PC-3 (cell line): ENCODE measurements around the gene CSHL1. TPM values are rescaled to one million over a fixed set of nuclear protein-coding genes. Genes with fewer than 3 reads are reported as not detected.
"Not testable (repeated sequence)": the region's sequence is repeated elsewhere in the genome, so short reads cannot be mapped to it uniquely, and the experiment has no call there.

Source experiments
- ATAC-seq: fragments of 200-7000 bp; cut with Tn5 transposase; 2 replicates; pipeline ENCODE4 v1.9.1; 2020; ENCODE audit warnings: mild to moderate bottlenecking, moderate library complexity
- BruUV-seq: library from RNA; stranded (reverse); fragments of 400-500 nt; replicated peaks from 2 replicates; lab custom pipeline; 2021; lab: Mats Ljungman, UMichigan
- CTCF ChIA-PET: fragments of 300-600 bp; sonication (Branson Sonifier 250); formaldehyde crosslinking; loops from one replicate; lab custom pipeline; 2022; ENCODE audit warnings: antibody characterized with exemption; lab: Charles Lee
- POLR2A ChIA-PET: fragments of 300-600 bp; sonication (Branson Sonifier 250); formaldehyde crosslinking; loops from one replicate; lab custom pipeline; 2022; ENCODE audit warnings: antibody characterized with exemption; ENCODE audit not compliant: unreplicated experiment; lab: Charles Lee
- DNase-seq: peaks from one replicate; pipeline ENCODE4 v3.0.0-alpha.2; 2015
- H2AFZ ChIP-seq: fragments of 300-600 bp; sonication (generic); 2 replicates; pipeline ENCODE4 v1.6.0; 2016; ENCODE audit warnings: antibody characterized with exemption, low read length
- H3F3A ChIP-seq: fragments of 300-600 bp; sonication (generic); one replicate; pipeline ENCODE4 v1.6.0; 2017; ENCODE audit warnings: antibody characterized with exemption, low read length, control low read depth, mild to moderate bottlenecking; ENCODE audit not compliant: unreplicated experiment
- H3K27ac ChIP-seq: fragments of 300-600 bp; sonication (generic); 2 replicates; pipeline ENCODE4 v1.5.1; 2016; ENCODE audit warnings: mild to moderate bottlenecking, low read length
- H3K27me3 ChIP-seq: fragments of 300-600 bp; sonication (generic); 2 replicates; pipeline ENCODE4 v1.6.1; 2016; ENCODE audit warnings: low read length, mixed read lengths
- H3K36me3 ChIP-seq: fragments of 300-600 bp; sonication (generic); 2 replicates; pipeline ENCODE4 v1.6.1; 2016; ENCODE audit warnings: low read depth, mixed run types, low read length, mixed read lengths
- H3K4me1 ChIP-seq: fragments of 300-600 bp; sonication (generic); 2 replicates; pipeline ENCODE4 v1.5.1; 2016; ENCODE audit warnings: low read length; ENCODE audit not compliant: insufficient read depth
- H3K4me2 ChIP-seq: fragments of 300-600 bp; sonication (generic); 2 replicates; pipeline ENCODE4 v1.6.0; 2016; ENCODE audit warnings: low read length
- H3K4me3 ChIP-seq: fragments of 300-600 bp; sonication (generic); 2 replicates; pipeline ENCODE4 v1.5.1; 2016; ENCODE audit warnings: mild to moderate bottlenecking, low read length, mixed read lengths
- H3K79me2 ChIP-seq: fragments of 300-600 bp; sonication (generic); 2 replicates; pipeline ENCODE4 v1.6.1; 2017; ENCODE audit warnings: low read length, mixed read lengths
- H3K9ac ChIP-seq: fragments of 300-600 bp; sonication (generic); 2 replicates; pipeline ENCODE4 v1.6.0; 2016; ENCODE audit warnings: mild to moderate bottlenecking, low read length
- H3K9me2 ChIP-seq: fragments of 300-600 bp; sonication (generic); replicated peaks from 2 replicates; pipeline ENCODE4 v1.6.1; 2016; ENCODE audit warnings: mixed run types, low read length, mixed read lengths
- H3K9me3 ChIP-seq: fragments of 300-600 bp; sonication (generic); 2 replicates; pipeline ENCODE4 v1.6.1; 2016; ENCODE audit warnings: low read length, mixed read lengths
- H4K20me1 ChIP-seq: fragments of 300-600 bp; sonication (generic); 2 replicates; pipeline ENCODE4 v1.6.1; 2016; ENCODE audit warnings: low read length, mixed read lengths
- EZH2 ChIP-seq: fragments of 300-600 bp; sonication (generic); IDR thresholded peaks from one replicate; pipeline ENCODE4 v1.6.1; 2017; ENCODE audit warnings: antibody characterized with exemption, mild to moderate bottlenecking, low read length; ENCODE audit not compliant: unreplicated experiment
- EZH2phosphoT487 ChIP-seq: fragments of 300-600 bp; sonication (generic); IDR thresholded peaks from 2 replicates; pipeline ENCODE4 v1.6.1; 2018; ENCODE audit warnings: mild to moderate bottlenecking, antibody characterized with exemption, low read length, borderline replicate concordance
- intact Hi-C: fragments of 100-400 bp; cut with micrococcal nuclease; formaldehyde crosslinking; loops from 2 replicates; pipeline ENCODE4 v1.9.0; 2023
- total RNA-seq: library from RNA; depleted of rRNA; stranded (reverse); fragments of >200 nt; gene quantifications from 2 replicates; pipeline ENCODE4 v1.2.3, GENCODE V29; 2014
- TF ChIP-seq, protein P1 (sequence below): fragments of 300-600 bp; sonication (generic); conservative IDR thresholded peaks from 2 replicates; pipeline ENCODE4 v1.5.1; 2017; ENCODE audit warnings: antibody characterized with exemption, low read depth, mild to moderate bottlenecking, low read length

CSHL1 gene
- total RNA-seq, 1 experiment from 2014 or later: not detected

DNA sequence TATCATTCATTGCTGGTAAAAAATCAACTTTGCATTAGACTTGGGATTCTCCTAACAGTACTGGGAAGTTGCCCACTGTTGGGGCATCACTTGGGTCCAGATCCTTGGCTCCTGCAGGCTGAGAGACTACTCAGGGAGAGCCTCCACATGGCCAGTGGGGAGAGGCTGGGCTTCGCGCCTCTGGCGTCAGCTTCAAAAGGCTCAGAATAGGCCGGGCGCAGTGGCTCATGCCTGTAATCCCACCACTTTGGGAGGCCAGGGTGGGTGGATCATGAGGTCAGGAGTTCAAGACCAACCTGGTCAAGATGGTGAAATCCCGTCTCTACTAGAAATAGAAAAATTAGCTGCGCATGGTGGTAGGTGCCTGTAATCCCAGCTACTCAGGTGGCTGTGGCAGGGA lies 3.4 kb upstream of the CSHL1 start:
- H3K4me2 ChIP-seq: no peak overlapping the region
- intact Hi-C loops: loop anchor here (10.0 kb wide), 1 partner anchor 370 kb away; no protein-coding TSS in a partner anchor
- ChIA-PET CTCF (no interaction called here), POLR2A (no interaction called here)
- BruUV-seq: no TSS peak
- no peaks in the 10 kb centered on the region for H3K9me3 ChIP-seq
- DNase-seq: no peak
- H2AFZ ChIP-seq: no peak overlapping the region
- H3F3A ChIP-seq: no peaks in the 10 kb centered on the region
- no peaks in the 10 kb centered on the region for H3K36me3 ChIP-seq
- H3K79me2 ChIP-seq: no peaks in the 10 kb centered on the region
- TF ChIP-seq EZH2phosphoT487 (no peak), EZH2 (no peak)
- TF ChIP-seq, protein P1, sequence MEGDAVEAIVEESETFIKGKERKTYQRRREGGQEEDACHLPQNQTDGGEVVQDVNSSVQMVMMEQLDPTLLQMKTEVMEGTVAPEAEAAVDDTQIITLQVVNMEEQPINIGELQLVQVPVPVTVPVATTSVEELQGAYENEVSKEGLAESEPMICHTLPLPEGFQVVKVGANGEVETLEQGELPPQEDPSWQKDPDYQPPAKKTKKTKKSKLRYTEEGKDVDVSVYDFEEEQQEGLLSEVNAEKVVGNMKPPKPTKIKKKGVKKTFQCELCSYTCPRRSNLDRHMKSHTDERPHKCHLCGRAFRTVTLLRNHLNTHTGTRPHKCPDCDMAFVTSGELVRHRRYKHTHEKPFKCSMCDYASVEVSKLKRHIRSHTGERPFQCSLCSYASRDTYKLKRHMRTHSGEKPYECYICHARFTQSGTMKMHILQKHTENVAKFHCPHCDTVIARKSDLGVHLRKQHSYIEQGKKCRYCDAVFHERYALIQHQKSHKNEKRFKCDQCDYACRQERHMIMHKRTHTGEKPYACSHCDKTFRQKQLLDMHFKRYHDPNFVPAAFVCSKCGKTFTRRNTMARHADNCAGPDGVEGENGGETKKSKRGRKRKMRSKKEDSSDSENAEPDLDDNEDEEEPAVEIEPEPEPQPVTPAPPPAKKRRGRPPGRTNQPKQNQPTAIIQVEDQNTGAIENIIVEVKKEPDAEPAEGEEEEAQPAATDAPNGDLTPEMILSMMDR: no peak
- no peak overlapping the region for H3K27ac ChIP-seq
- H4K20me1 ChIP-seq: no peaks in the 10 kb centered on the region
- peaks cover 14% of the 10 kb centered on the region; the same call in 1 of the 2 replicates for H3K27me3 ChIP-seq
- no peak overlapping the region for H3K9ac ChIP-seq
- no peak for ATAC-seq
- H3K9me2 ChIP-seq: no peaks in the 10 kb centered on the region
- H3K4me3 ChIP-seq: no peak overlapping the region
- no peaks in the 10 kb centered on the region for H3K4me1 ChIP-seq

DNA sequence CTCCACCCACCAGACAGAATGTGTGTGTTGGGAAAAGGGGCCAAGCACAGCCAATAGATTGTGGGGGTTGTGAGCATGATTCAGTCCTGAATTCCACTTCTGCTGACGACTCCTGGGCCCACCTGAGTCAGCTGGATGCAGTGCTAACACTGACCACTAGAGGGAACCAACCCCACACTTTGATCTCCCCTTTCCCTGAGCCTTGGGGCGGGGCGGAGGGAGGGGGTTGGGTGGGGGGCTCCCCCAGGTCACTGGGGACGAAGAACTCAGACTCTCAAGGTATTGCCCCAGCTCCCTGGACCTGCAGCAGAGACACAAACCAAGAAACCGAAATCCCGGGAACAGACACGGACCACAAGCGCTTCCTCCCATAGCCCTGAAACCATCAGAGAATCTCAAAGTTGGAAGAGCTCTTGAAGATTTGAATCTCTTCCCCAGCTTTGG lies 621 bp upstream of the CSHL1 start:
- H3K9ac ChIP-seq: no peak overlapping the region
- BruUV-seq: no TSS peak
- ATAC-seq (peak; percentile 60), DNase-seq (peak; percentile 71)
- no peak for TF ChIP-seq EZH2phosphoT487
- no peak for TF ChIP-seq EZH2
- TF ChIP-seq, protein P1: peak; percentile 60
- no peaks in the 10 kb centered on the region for H3K79me2 ChIP-seq
- CTCF ChIA-PET: interaction anchor here (0.6 to 1.4 kb wide), 3 partner anchors 68 to 222 kb away, joined by 3 to 8 read pairs (median 4); no protein-coding TSS in a partner anchor
- no peaks in the 10 kb centered on the region for H4K20me1 ChIP-seq
- H3K27ac ChIP-seq: no peak overlapping the region
- H3F3A ChIP-seq: no peaks in the 10 kb centered on the region
- no peak overlapping the region for H3K4me3 ChIP-seq
- intact Hi-C loops: loop anchor here (10.0 kb wide), 1 partner anchor 373 kb away; no protein-coding TSS in a partner anchor
- H3K9me3 ChIP-seq: no peaks in the 10 kb centered on the region
- H3K27me3 ChIP-seq: peaks cover 16% of the 10 kb centered on the region
- POLR2A ChIA-PET: interaction anchor here (0.6 kb wide), 1 partner anchor 338 kb away, joined by 3 read pairs; no protein-coding TSS in a partner anchor
- H3K36me3 ChIP-seq: no peaks in the 10 kb centered on the region
- no peaks in the 10 kb centered on the region for H3K4me1 ChIP-seq
- no peaks in the 10 kb centered on the region for H3K9me2 ChIP-seq
- H3K4me2 ChIP-seq: no peak overlapping the region
- no peak overlapping the region for H2AFZ ChIP-seq

DNA sequence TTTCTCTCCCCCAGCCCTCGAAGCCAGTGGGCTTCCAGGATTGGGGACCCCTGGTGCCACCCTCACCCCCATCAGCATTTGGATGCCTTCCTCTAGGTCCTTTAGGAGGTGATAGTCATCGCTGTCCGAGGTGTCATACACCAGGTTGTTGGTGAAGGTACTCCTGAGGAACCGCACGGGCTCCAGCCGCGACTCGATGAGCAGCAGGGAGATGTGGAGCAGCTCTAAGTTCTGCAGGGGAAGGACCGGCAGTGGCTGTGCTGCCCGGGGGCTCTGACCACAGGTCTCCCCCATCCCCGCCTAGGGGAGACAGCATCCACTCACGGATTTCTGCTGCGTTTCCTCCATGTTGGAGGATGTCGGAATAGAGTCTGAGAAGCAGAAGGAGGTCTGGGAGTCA lies 962 bp downstream of the CSHL1 start:
- Histone ChIP-seq H3K4me2 (no peak overlapping the region), H3K36me3 (no peaks in the 10 kb centered on the region), H3K4me3 (no peak overlapping the region), H3K9me3 (no peaks in the 10 kb centered on the region), H3K4me1 (no peaks in the 10 kb centered on the region), H3K9me2 (no peaks in the 10 kb centered on the region), H3K9ac (no peak overlapping the region), H3K27me3 (peaks cover 10% of the 10 kb centered on the region), H4K20me1 (no peaks in the 10 kb centered on the region), H3K79me2 (no peaks in the 10 kb centered on the region), H3K27ac (no peak overlapping the region), H2AFZ (no peak overlapping the region), H3F3A (no peaks in the 10 kb centered on the region)
- TF ChIP-seq, protein P1: no peak
- TF ChIP-seq EZH2phosphoT487: no peak
- no peak for TF ChIP-seq EZH2
- ChIA-PET POLR2A (no interaction called here), CTCF (no interaction called here)
- intact Hi-C loops: loop anchor here (10.0 kb wide), 1 partner anchor 375 kb away; no protein-coding TSS in a partner anchor
- ATAC-seq (no peak), DNase-seq (no peak)
- BruUV-seq: no TSS peak

DNA sequence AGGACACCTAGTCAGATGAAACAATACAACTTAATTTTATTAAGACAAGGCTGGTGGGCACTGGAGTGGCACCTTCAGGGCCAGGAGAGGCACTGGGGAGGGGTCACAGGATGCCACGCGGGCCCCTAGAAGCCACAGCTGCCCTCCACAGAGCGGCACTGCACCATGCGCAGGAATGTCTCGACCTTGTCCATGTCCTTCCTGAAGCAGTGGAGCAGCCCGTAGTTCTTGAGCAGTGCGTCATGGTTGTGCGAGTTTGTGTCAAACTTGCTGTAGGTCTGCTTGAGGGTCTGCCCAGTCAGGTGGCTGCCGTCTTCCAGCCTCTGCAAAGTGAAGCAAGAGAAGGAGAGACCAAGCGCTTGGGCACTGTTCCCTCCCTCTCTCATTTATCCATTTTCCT lies 1.5 kb downstream of the CSHL1 start:
- H3K27ac ChIP-seq, H3K4me2 ChIP-seq, H3K4me3 ChIP-seq, BruUV-seq, H3K27me3 ChIP-seq, H3K9me2 ChIP-seq, intact Hi-C loops, POLR2A ChIA-PET, H3F3A ChIP-seq, H3K9me3 ChIP-seq, H3K36me3 ChIP-seq, H3K9ac ChIP-seq, H4K20me1 ChIP-seq, CTCF ChIA-PET, DNase-seq, ATAC-seq, H3K4me1 ChIP-seq, H2AFZ ChIP-seq, H3K79me2 ChIP-seq: not testable (repeated sequence)
